Neutrophil (primary cell): Measurements from ENCODE around the gene CPSF2.
"Not testable (repeated sequence)": the region's sequence is repeated elsewhere in the genome, so short reads cannot be mapped to it uniquely, and the experiment has no call there.

Experiments
- H3K27ac ChIP-seq: fragments of 200-600 bp; sonication (generic); 2 replicates; pipeline ENCODE4 v1.5.1; 2016; ENCODE audit warnings: mild to moderate bottlenecking, moderate library complexity
- H3K27me3 ChIP-seq: fragments of 200-600 bp; sonication (generic); 2 replicates; pipeline ENCODE4 v1.6.0; 2016; ENCODE audit warnings: mild to moderate bottlenecking
- H3K36me3 ChIP-seq: fragments of 200-600 bp; sonication (generic); 2 replicates; pipeline ENCODE4 v1.5.1; 2017
- H3K4me1 ChIP-seq, 2 experiments: fragments of 200-600 bp in 1 of 2; sonication (generic) in 1 of 2; 1 replicate in 1 of 2; 2 replicates in 1 of 2; pipeline versions ENCODE4 v1.5.1 to v1.6.1; 2013 to 2016; ENCODE audit warnings: low read depth in 1 of 2, low read length in 1 of 2, mild to moderate bottlenecking in 1 of 2, moderate library complexity in 1 of 2; ENCODE audit not compliant: control insufficient read depth in 1 of 2, insufficient read depth in 1 of 2
- H3K4me3 ChIP-seq, 2 experiments: fragments of 200-600 bp in 1 of 2; sonication (generic) in 1 of 2; 1 replicate in 1 of 2; 2 replicates in 1 of 2; pipeline ENCODE4 v1.5.1; 2013 to 2016; ENCODE audit warnings: low read depth in 1 of 2, low read length in 1 of 2, mild to moderate bottlenecking in 1 of 2, moderate library complexity in 1 of 2
- H3K9me3 ChIP-seq: fragments of 200-600 bp; sonication (generic); 2 replicates; pipeline ENCODE4 v1.5.1; 2016
- TF ChIP-seq, protein P1 (sequence below): fragments of 200-600 bp; sonication (generic); IDR thresholded peaks from 2 replicates; pipeline ENCODE4 v1.5.1; 2016; ENCODE audit warnings: antibody characterized with exemption

The CPSF2 gene

DNA sequence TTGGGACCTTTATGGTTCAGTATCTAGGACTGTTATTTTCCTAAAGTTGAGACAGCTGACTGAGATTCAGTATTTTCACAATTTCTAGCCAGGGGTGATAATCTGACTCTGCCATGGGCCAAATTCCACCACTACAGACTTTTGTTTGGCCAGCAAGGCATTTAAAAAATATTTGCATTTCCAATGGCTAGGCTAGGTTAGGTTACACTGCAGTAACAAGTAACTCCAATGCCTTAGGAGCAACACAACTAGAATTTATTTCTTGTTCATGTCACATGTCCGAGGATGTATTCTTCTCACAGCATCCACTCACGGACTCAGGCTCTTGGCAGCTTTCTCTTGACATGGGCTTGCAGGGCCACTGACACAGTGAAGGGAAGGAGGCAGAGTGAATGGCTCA lies 83.0 kb downstream of the CPSF2 start:
- TF ChIP-seq, protein P1, sequence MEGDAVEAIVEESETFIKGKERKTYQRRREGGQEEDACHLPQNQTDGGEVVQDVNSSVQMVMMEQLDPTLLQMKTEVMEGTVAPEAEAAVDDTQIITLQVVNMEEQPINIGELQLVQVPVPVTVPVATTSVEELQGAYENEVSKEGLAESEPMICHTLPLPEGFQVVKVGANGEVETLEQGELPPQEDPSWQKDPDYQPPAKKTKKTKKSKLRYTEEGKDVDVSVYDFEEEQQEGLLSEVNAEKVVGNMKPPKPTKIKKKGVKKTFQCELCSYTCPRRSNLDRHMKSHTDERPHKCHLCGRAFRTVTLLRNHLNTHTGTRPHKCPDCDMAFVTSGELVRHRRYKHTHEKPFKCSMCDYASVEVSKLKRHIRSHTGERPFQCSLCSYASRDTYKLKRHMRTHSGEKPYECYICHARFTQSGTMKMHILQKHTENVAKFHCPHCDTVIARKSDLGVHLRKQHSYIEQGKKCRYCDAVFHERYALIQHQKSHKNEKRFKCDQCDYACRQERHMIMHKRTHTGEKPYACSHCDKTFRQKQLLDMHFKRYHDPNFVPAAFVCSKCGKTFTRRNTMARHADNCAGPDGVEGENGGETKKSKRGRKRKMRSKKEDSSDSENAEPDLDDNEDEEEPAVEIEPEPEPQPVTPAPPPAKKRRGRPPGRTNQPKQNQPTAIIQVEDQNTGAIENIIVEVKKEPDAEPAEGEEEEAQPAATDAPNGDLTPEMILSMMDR = no peak
- H3K4me3 ChIP-seq = no peak overlapping the region
- no peaks in the 10 kb centered on the region for H3K4me1 ChIP-seq
- H3K27me3 ChIP-seq = peaks cover 31% of the 10 kb centered on the region
- no peaks in the 10 kb centered on the region for H3K9me3 ChIP-seq
- no peaks in the 10 kb centered on the region for H3K36me3 ChIP-seq
- no peak overlapping the region for H3K27ac ChIP-seq

GRCh38 chr14:92207012-92207927 lies 85.5 kb downstream of the CPSF2 start:
- peaks cover 16% of the 10 kb centered on the region for H3K27me3 ChIP-seq
- H3K4me1 ChIP-seq = no peaks in the 10 kb centered on the region
- TF ChIP-seq, protein P1 = no peak
- no peaks in the 10 kb centered on the region for H3K36me3 ChIP-seq
- H3K4me3 ChIP-seq = no peak overlapping the region
- H3K27ac ChIP-seq = no peak overlapping the region
- H3K9me3 ChIP-seq = no peaks in the 10 kb centered on the region

GRCh38 chr14:92207928-92208265 lies 86.1 kb downstream of the CPSF2 start:
- no peaks in the 10 kb centered on the region for H3K36me3 ChIP-seq
- no peaks in the 10 kb centered on the region for H3K9me3 ChIP-seq
- H3K4me1 ChIP-seq = no peaks in the 10 kb centered on the region
- H3K4me3 ChIP-seq = no peak overlapping the region
- TF ChIP-seq, protein P1 = no peak
- no peak overlapping the region for H3K27ac ChIP-seq
- peaks cover 16% of the 10 kb centered on the region for H3K27me3 ChIP-seq

DNA sequence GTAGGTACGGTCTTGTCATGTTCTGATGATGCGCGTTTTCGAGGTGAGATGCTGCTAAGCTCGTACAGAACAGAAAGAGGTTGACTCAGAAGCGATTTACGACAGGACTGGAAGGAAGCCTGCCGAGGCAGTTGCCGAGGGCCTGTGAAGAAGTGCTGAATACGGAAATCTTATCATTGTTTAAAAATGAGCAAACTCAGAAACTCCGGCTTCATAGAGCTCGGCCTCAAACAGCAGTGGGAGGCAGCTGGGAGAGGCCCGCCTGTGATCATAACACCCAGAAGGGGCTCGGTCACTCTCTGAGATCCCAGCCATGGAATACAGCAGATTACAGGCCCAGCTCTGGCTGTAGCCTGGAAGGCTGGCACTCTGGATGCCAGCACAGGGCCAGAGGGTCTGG lies 87.4 kb downstream of the CPSF2 start:
- H3K9me3 ChIP-seq = no peaks in the 10 kb centered on the region
- TF ChIP-seq, protein P1 = no peak
- no peaks in the 10 kb centered on the region for H3K36me3 ChIP-seq
- H3K27me3 ChIP-seq = peaks cover 7% of the 10 kb centered on the region
- no peak overlapping the region for H3K27ac ChIP-seq
- H3K4me3 ChIP-seq = no peak overlapping the region
- no peaks in the 10 kb centered on the region for H3K4me1 ChIP-seq

DNA sequence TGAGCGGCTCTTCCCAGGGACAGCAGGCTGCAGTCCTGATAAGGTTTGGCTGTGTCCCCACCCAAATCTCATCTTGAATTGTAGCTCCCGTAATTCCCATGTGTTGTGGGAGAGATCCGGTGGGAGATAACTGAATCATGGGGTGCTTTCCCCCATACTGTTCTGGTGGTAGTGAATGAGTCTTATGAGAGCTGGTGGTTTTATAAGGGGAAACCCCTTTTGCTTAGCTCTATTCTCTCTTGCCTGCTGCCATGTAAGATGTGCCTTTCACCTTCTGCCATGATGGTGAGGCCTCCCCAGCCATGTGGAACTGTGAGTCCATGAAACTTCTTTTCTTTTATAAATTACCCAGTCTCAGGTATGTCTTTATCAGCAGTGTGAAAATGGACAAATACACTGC lies 91.4 kb downstream of the CPSF2 start:
- H3K9me3 ChIP-seq, H3K27me3 ChIP-seq, H3K27ac ChIP-seq, H3K36me3 ChIP-seq, H3K4me3 ChIP-seq, H3K4me1 ChIP-seq: not testable (repeated sequence)

DNA sequence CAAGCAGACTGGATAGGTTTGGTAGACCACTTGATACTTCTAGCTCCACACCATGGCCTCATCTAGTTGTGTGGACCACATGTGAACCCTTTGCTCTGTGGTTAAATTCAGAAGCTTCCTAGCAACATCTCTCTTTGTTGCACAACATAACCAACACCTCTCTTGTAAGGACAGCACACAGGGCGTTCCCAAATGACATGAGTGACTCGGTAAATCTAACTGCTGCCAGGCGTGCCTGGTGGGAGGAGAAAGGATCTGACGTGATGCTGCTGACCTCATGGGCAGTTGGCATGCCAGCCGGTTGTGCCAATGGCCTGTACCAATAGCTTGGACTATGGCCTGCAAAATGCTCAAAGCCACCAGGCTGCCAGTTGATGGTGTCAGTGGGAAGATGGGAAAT lies 93.8 kb downstream of the CPSF2 start:
- Histone ChIP-seq H3K27me3 (no peaks in the 10 kb centered on the region), H3K4me1 (no peaks in the 10 kb centered on the region), H3K36me3 (no peaks in the 10 kb centered on the region), H3K9me3 (no peaks in the 10 kb centered on the region), H3K27ac (no peak overlapping the region), H3K4me3 (no peak overlapping the region)
- TF ChIP-seq, protein P1 = no peak
